Left ventricle myocardium superior (tissue), 1 donor: Measurements from ENCODE around the gene ITPRIPL1. TPM values are rescaled to one million over a fixed set of nuclear protein-coding genes. Genes with fewer than 3 reads are reported as not detected.

Experiments used
- ATAC-seq: fragments of 200-7000 bp; cut with Tn5 transposase; one replicate; pipeline ENCODE4 v1.9.1; 2020; ENCODE audit warnings: mild to moderate bottlenecking, moderate library complexity
- DNase-seq: peaks from one replicate; pipeline ENCODE4 v3.0.0-alpha.2; 2020
- intact Hi-C: fragments of 100-400 bp; cut with micrococcal nuclease; formaldehyde crosslinking; loops from one replicate; pipeline ENCODE4 v1.11.0; 2022
- total RNA-seq: library from RNA; stranded (reverse); fragmentation: NEBNext Ultra II Directional; extraction: Animal tissue kit (Norgen Biotek cat#: 25700); gene quantifications from one replicate; pipeline ENCODE4 v1.2.1, GENCODE V29; 2021
- donor health status: DM: no; HTN: yes; CAD: no; lungs with severe emphysema.

The ITPRIPL1 gene
- total RNA-seq, 1 donor from 2014 or later: 1.3 TPM

GRCh38 chr2:96320728-96321622, 4.1 kb upstream of the ITPRIPL1 start:
- ATAC-seq: peak; percentile 65
- intact Hi-C loops: no loop called here
- peak; percentile 39 for DNase-seq

- intact Hi-C loops: no loop called here
- no peak for DNase-seq
- ATAC-seq: no peak
Observed at GRCh38 chr2:96323849-96324248, 1.3 kb upstream of the ITPRIPL1 start.

DNA sequence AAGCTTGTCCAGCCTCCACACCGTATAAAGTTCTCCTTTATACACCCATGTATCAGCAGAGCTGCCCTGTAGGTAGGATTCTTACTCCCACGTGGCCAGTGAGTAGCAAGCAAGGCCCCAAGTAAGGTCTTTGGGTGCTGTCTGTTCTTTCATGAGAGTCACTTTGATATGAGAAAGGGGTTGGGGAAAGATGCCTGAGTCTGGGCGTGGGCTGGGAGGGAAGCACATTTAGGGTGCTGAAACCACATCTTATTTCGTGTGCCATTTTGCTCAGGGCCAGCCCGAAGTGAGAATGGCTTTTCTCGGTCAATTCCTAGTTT, 436 bp upstream of the ITPRIPL1 start:
- ATAC-seq (no peak), DNase-seq (no peak)
- intact Hi-C loops: no loop called here

- intact Hi-C loops: no loop called here
- no peak for ATAC-seq
- DNase-seq: no peak
Observed at GRCh38 chr2:96325884-96326255, 753 bp downstream of the ITPRIPL1 start.

DNA sequence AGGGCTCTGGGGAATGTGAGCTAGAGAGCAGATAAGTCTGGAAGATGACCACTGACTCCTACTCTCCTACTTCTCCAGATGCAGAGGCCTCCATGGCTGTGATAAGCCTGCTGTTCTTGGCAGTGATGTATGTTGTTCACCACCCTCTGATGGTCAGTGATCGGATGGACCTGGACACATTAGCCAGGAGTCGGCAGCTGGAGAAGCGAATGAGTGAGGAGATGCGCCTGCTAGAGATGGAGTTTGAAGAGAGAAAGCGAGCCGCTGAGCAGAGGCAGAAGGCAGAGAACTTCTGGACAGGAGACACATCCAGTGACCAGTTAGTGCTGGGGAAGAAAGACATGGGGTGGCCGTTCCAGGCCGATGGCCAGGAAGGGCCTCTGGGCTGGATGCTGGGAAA, 1.4 kb downstream of the ITPRIPL1 start:
- DNase-seq (no peak), ATAC-seq (no peak)
- intact Hi-C loops: no loop called here

DNA sequence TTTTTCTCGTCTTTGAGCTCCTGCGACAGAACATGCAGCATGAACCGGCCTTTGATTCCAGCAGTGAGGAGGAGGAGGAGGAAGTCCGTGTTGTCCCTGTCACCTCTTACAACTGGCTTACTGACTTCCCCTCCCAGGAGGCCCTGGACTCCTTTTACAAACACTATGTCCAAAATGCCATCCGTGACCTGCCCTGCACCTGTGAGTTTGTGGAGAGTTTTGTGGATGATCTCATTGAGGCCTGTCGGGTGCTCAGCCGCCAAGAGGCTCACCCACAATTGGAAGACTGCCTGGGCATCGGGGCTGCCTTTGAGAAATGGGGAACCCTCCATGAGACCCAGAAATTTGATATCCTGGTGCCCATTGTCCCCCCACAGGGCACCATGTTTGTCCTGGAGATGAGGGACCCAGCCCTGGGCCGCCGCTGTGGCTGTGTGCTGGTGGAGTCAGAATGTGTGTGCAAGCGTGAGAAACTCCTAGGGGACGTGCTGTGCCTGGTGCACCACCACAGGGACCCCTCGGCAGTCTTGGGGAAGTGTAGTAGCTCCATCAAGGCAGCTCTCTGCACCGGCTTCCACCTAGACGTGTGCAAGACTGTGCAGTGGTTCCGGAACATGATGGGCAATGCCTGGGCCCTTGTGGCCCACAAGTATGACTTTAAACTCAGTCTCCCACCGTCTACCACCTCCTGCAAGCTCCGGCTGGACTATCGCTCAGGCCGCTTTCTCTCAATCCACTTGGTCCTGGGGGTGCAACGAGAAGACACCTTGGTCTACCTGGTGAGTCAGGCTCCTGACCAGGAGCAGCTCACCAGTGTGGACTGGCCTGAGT, 2.1 kb downstream of the ITPRIPL1 start:
- intact Hi-C loops: no loop called here
- no peak for DNase-seq

GRCh38 chr2:96329456-96329855, 4.3 kb downstream of the ITPRIPL1 start:
- DNase-seq (no peak), ATAC-seq (no peak)
- intact Hi-C loops: no loop called here

More for the DNA sequence above, 2.1 kb downstream of the ITPRIPL1 start:
- ATAC-seq: no peak

DNA sequence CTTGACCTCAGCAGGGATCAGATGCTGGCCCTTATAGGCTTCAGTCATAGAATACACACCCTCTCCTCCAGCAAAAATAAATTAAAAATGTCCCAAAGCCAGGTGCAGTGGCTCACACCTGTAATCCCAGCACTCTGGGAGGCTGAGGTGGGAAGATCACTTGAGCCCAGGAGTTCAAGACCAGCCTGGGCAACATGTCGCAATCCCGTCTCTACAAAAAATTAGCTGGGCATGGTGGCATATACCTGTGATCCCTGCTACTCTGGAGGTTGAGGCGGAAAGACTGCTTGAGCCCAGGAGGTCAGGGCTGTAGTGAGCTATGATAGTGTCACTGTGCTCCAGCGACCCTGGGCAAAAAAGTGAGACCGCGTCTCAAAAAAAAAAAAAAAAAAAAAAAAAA, 4.8 kb downstream of the ITPRIPL1 start:
- ATAC-seq (no peak), DNase-seq (no peak)
- intact Hi-C loops: no loop called here

DNA sequence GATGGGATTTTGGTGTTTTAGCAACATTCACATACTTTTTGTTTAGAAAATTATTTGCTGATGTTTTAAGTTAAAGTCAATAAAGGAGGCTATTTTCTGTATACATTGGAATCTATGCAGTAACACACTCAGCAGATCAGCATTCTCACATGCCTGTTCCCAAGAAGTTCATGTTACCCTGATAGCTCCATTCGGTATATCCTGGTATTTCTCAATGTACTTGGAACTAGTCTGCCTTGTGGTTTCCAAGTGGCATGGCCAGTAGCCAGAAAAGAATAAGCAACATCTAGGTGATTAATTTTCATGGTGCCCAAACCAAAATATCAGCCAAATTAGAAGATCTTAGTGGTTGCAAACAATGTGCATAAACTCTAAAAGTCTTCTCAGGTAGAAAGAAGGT, 5.3 kb downstream of the ITPRIPL1 start:
- ATAC-seq: peak; percentile 24
- DNase-seq: no peak

GRCh38 chr2:96333708-96334107, 8.6 kb downstream of the ITPRIPL1 start:
- ATAC-seq: no peak
- DNase-seq: no peak
- intact Hi-C loops: no loop called here

More for the DNA sequence above, 5.3 kb downstream of the ITPRIPL1 start:
- intact Hi-C loops: no loop called here

DNA sequence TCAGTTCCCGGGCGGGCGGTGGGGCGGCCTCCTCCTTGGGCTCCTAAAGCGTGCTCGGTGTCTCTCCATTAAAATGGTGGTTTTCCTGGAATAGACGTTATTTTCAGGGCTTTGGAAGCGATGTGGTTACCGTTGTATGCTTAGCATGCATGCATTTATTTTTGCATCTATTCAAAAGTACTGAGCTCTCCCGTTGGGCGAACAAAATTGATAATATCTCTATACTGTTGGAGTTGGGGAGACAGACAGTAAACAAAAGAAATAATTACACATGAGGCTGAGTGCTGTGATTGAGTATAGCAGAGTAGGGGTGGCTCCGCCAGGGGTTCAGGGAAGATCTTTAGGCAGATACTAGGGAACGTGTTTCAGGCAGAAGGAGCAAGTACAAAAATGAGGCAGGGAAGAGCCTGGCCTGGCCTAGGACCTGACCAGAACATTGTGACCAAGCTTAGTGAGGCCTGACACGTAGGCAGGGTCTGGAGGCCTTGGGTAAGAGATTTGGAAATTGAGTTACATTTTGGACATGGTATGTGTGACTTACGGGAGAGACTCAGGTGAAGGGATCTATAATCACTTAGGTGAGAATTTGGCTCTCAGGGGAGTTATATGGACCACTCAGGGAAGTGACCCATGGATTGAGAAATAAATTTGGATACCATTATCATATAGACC, 11.1 kb downstream of the ITPRIPL1 start:
- DNase-seq (no peak), ATAC-seq (no peak)
- intact Hi-C loops: no loop called here

DNA sequence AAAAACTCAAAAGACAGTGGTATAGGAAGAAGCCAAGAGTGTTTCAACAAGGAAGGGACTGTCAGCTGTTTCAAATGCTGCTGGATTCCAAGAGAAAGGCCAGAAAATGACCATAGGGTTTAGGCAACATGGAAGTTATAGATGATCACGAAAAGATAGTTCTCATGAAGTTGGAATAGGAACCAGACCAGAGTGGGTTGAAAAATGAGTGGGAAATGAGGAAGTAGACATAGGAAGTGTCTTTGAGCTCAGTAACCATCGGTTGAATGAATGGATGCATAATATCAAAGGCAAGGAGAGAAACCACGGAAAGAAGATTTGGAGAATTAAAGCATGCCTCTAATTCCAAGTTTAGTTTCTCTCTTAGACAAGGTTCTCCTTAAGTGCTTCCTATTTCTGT, 11.8 kb downstream of the ITPRIPL1 start:
- intact Hi-C loops: no loop called here
- ATAC-seq (no peak), DNase-seq (no peak)

DNA sequence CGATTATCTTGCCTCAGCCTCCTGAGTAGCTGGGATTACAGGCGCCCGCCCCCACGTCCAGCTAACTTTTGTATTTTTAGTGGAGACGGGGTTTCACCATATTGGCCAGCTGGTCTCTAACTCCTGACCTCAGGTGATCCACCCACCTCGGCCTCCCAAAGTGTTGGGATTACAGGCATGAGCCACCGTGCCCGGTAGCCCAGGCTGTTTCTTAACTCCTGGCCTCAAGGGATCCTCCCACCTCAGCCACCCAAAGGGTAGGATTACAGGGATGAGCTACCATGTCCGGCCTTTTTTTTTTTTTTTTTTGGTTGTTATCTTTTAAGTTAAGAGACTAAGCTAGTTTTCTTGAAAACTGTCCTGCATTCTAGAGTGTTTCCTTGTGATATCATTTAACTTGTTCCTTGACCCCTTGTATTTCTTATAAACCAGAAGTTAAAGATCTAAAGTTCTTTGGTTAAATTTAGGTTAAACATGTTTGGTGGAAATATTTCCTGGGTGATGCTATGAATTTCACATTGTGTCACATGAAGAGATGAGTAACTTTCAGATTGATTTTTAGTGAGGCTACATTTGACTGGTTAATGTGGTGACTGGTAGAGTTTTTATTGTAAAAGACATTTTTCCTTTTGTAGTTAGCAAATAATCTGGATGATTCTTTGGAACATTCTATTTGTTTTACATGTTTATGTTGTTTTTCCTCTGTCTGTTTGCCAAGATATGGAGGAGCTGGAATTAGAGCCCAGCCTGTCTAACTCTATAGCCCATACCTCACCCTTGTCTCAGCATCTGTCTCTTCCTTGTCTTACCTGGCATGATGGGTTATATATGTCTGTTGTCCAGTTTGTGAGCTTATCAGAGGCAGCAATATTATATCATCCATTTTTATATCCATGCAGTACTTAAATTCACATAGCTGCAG, 15.6 kb downstream of the ITPRIPL1 start:
- DNase-seq (no peak), ATAC-seq (no peak)
- intact Hi-C loops: no loop called here

DNA sequence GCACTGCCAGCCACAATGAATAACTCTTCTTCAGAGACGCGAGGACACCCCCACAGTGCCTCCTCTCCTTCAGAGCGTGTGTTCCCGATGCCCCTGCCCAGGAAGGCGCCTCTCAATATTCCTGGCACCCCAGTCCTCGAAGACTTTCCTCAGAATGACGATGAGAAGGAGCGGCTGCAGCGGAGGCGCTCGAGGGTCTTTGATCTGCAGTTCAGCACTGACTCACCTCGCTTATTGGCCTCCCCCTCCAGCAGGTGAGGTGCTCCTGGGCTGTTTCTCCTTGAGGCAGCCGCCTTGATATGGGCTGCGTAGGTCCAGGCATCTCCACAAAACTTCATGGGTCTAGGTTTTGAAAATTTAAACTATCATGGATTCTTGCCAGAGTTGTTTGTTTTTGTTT, 16.5 kb downstream of the ITPRIPL1 start:
- intact Hi-C loops: no loop called here
- DNase-seq: no peak

DNA sequence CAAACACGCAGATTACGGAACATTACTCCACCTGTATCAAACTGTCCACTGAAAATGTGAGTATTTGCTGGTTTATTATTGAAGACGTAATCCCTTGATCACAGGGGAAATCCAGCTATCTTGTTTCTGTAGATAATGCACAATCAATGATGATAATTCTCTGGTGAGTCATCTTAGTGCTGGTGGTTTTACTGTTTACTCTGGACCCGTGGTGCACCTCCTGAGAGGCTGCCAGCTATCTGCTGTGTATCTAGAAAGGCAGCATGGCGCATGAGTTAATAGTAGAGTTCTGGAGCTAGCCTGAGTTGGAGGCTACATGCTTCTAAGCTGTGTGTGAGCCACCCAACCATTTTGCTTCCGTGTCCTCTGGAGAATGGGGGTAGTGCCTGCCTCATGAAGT, 17.0 kb downstream of the ITPRIPL1 start:
- intact Hi-C loops: no loop called here
- no peak for ATAC-seq
- no peak for DNase-seq

More for the DNA sequence above, 16.5 kb downstream of the ITPRIPL1 start:
- no peak for ATAC-seq

GRCh38 chr2:96344011-96344410, 18.9 kb downstream of the ITPRIPL1 start:
- intact Hi-C loops: no loop called here
- DNase-seq (no peak), ATAC-seq (no peak)

- intact Hi-C loops: no loop called here
- ATAC-seq (peak; percentile 85), DNase-seq (no peak)
Observed at GRCh38 chr2:96345438-96345837, 20.3 kb downstream of the ITPRIPL1 start.

DNA sequence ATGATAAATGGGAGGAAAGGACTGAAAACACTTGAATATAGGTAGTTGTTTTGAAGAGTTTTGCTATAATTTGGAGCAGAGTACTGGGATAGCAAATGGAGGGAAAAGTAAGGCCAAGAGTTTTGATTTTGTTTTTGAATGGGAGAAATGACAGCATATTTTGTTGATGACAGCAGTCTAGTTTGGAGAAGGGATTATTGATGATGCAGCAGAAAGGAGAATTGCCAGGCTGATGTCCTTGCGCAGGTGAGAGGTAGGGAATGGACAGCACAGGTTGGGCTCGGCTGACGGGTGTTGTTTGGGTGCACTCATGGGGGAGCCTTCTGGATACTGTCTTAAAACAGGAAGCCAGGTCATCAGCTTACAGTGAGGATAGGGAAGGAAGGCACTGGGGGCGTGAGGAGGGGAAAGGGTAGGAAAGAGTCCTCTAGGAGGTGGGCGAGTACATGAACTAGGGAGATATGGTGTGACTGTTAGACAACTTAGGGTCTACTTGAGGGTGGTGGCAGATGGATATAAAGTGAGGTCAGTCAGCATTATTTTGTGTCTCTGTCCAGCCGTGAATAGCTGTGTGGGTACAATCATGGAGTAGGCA, 20.8 kb downstream of the ITPRIPL1 start:
- DNase-seq (no peak), ATAC-seq (no peak)
- intact Hi-C loops: no loop called here

- intact Hi-C loops: no loop called here
- DNase-seq (no peak), ATAC-seq (no peak)
Observed at GRCh38 chr2:96347395-96347794, 22.3 kb downstream of the ITPRIPL1 start.
